HCT116 (cell line): ENCODE results near the gene NECTIN3. TPM values are rescaled to one million over a fixed set of nuclear protein-coding genes. Genes with fewer than 3 reads are reported as not detected.

Experiments used
- ATAC-seq: fragments of 200-7000 bp; cut with Tn5 transposase; 2 replicates; pipeline ENCODE4 v1.9.1; 2020; ENCODE audit warnings: mild to moderate bottlenecking, moderate library complexity
- BruUV-seq: library from RNA; stranded (reverse); fragments of 400-500 nt; replicated peaks from 2 replicates; lab custom pipeline; 2021; lab: Mats Ljungman, UMichigan
- CTCF ChIA-PET: fragments of 300-600 bp; sonication (Branson Sonifier 250); formaldehyde crosslinking; loops from one replicate; lab custom pipeline; 2021; ENCODE audit warnings: antibody characterized with exemption; lab: Charles Lee
- POLR2A ChIA-PET: fragments of 300-600, 350-600 bp; sonication (Branson Sonifier 250); formaldehyde crosslinking; loops from one replicate; lab custom pipeline; 2021; ENCODE audit warnings: antibody characterized with exemption; lab: Charles Lee
- RAD21 ChIA-PET, 2 experiments: fragments of 300-600 bp; sonication (Branson Sonifier 250); formaldehyde crosslinking; loops; one replicate each; lab custom pipeline; 2023; ENCODE audit warnings: low total read pairs in 2 of 2; ENCODE audit not compliant: uncharacterized antibody in 2 of 2, unreplicated experiment in 2 of 2, low non-redundant PET in 1 of 2; lab: Charles Lee
- DNase-seq: peaks from one replicate; pipeline ENCODE4 v3.0.0-alpha.2; 2010; ENCODE audit warnings: low read depth, low spot score
- H2AFZ ChIP-seq: fragments of 200-600 bp; shearing (Covaris generic), sonication (generic); 2 replicates; pipeline ENCODE4 v1.6.1; 2017; ENCODE audit warnings: low read depth, mixed run types, mixed read lengths, antibody characterized with exemption, low read length; ENCODE audit not compliant: poor library complexity, severe bottlenecking
- H3K27ac ChIP-seq: 2 replicates; pipeline ENCODE4 v1.5.1; 2012; ENCODE audit warnings: low read depth, low read length
- H3K27me3 ChIP-seq: fragments of 200-600 bp; sonication (generic); 2 replicates; pipeline ENCODE4 v1.6.1; 2016; ENCODE audit warnings: mixed run types, low read length, mixed read lengths; ENCODE audit not compliant: insufficient read depth
- H3K36me3 ChIP-seq, 2 experiments: fragments of 200-500 bp in 1 of 2; fragments of 200-600 bp in 1 of 2; sonication (Bioruptor generic) in 1 of 2; sonication (generic) in 1 of 2; 2 replicates each; pipeline versions ENCODE4 v1.5.1 to v1.6.1; 2014 to 2016; ENCODE audit warnings: low read length in 2 of 2, inconsistent platforms in 1 of 2, mixed read lengths in 1 of 2, mixed run types in 1 of 2; ENCODE audit not compliant: insufficient read depth in 2 of 2, control insufficient read depth in 1 of 2
- H3K4me1 ChIP-seq, 2 experiments: fragments of 200-600 bp in 1 of 2; sonication (generic) in 1 of 2; 2 replicates each; pipeline versions ENCODE4 v1.5.1 to v1.6.1; 2012 to 2017; ENCODE audit warnings: low read length in 2 of 2, inconsistent platforms in 1 of 2, mild to moderate bottlenecking in 1 of 2, mixed read lengths in 1 of 2, mixed run types in 1 of 2, moderate library complexity in 1 of 2; ENCODE audit not compliant: insufficient read depth in 2 of 2, control insufficient read depth in 1 of 2
- H3K4me2 ChIP-seq: fragments of 200-600 bp; sonication (generic); 2 replicates; pipeline ENCODE4 v1.6.1; 2017; ENCODE audit warnings: mixed run types, low read length, mixed read lengths
- H3K4me3 ChIP-seq, 2 experiments: fragments of 200-600 bp in 1 of 2; sonication (generic) in 1 of 2; replicated peaks in 1 of 2; 2 replicates each; pipeline ENCODE4 v1.5.1; 2011 to 2016; ENCODE audit warnings: low read length in 2 of 2, control low read depth in 1 of 2, low read depth in 1 of 2, mild to moderate bottlenecking in 1 of 2, mixed read lengths in 1 of 2, mixed run types in 1 of 2
- H3K79me2 ChIP-seq: fragments of 200-600 bp; sonication (generic); 2 replicates; pipeline ENCODE4 v1.6.1; 2017; ENCODE audit warnings: mild to moderate bottlenecking, mixed run types, low read length, moderate library complexity, mixed read lengths; ENCODE audit not compliant: insufficient read depth
- H3K9ac ChIP-seq: fragments of 200-600 bp; sonication (generic); 2 replicates; pipeline ENCODE4 v1.6.1; 2016; ENCODE audit warnings: low read length, mixed read lengths
- H3K9me2 ChIP-seq: fragments of 200-600 bp; sonication (generic), shearing (Covaris generic); 2 replicates; pipeline ENCODE4 v1.6.1; 2017; ENCODE audit warnings: mixed run types, mild to moderate bottlenecking, moderate library complexity; ENCODE audit not compliant: insufficient read depth
- H3K9me3 ChIP-seq, 2 experiments: fragments of 200-500 bp in 1 of 2; fragments of 200-600 bp in 1 of 2; sonication (Bioruptor generic) in 1 of 2; sonication (generic) in 1 of 2; 2 replicates each; pipeline ENCODE4 v1.6.1; 2014 to 2017; ENCODE audit warnings: low read length in 2 of 2, mixed read lengths in 2 of 2, inconsistent platforms in 1 of 2, low read depth in 1 of 2, mild to moderate bottlenecking in 1 of 2, mixed run types in 1 of 2, moderate library complexity in 1 of 2; ENCODE audit not compliant: control insufficient read depth in 1 of 2, insufficient read depth in 1 of 2
- H4K20me1 ChIP-seq: fragments of 200-600 bp; sonication (generic), shearing (Covaris generic); 2 replicates; pipeline ENCODE4 v1.6.1; 2017; ENCODE audit warnings: mixed run types, mild to moderate bottlenecking, moderate library complexity; ENCODE audit not compliant: insufficient read depth
- ATF3 ChIP-seq: IDR thresholded peaks from 2 replicates; pipeline ENCODE4 v1.6.1; 2012
- CBX3 ChIP-seq: IDR thresholded peaks from 2 replicates; pipeline ENCODE4 v1.6.1; 2012; ENCODE audit warnings: low read depth
- CEBPB ChIP-seq: IDR thresholded peaks from 2 replicates; pipeline ENCODE4 v1.6.1; 2012; ENCODE audit warnings: low read depth
- POLR2A ChIP-seq: IDR thresholded peaks from 2 replicates; pipeline ENCODE4 v1.7.0; 2011; ENCODE audit warnings: borderline replicate concordance; ENCODE audit not compliant: insufficient read depth, insufficient read length; ENCODE audit errors: extremely low read depth
- TCF7L2 ChIP-seq: IDR thresholded peaks from 2 replicates; pipeline ENCODE4 v1.7.0; 2011; ENCODE audit warnings: borderline replicate concordance, inconsistent platforms; ENCODE audit not compliant: insufficient read depth, insufficient read length; ENCODE audit errors: extremely low read depth
- YY1 ChIP-seq: IDR thresholded peaks from 2 replicates; pipeline ENCODE4 v1.6.1; 2011; ENCODE audit warnings: low read length, low read depth, moderate library complexity, mild to moderate bottlenecking; ENCODE audit not compliant: insufficient replicate concordance; ENCODE audit errors: extremely low read depth
- ZBTB33 ChIP-seq: IDR thresholded peaks from 2 replicates; pipeline ENCODE4 v1.6.1; 2011; ENCODE audit warnings: mild to moderate bottlenecking, low read length, moderate library complexity; ENCODE audit not compliant: insufficient replicate concordance; ENCODE audit errors: extremely low read depth
- ZFX ChIP-seq: fragments of 450-650 bp; IDR thresholded peaks from 2 replicates; pipeline ENCODE4 v1.6.1; 2017
- intact Hi-C: fragments of 100-400 bp; cut with micrococcal nuclease; formaldehyde crosslinking; loops from 2 replicates; pipeline ENCODE4 v1.10.0; 2022
- total RNA-seq: library from RNA; stranded (reverse); gene quantifications from one replicate; pipeline ENCODE4 v1.2.1, GENCODE V29; 2021; ENCODE audit not compliant: unreplicated experiment

The NECTIN3 gene
- total RNA-seq, 1 experiment from 2014 or later, result 93.6 TPM

- TF ChIP-seq ZBTB33 (no peak), YY1 (no peak), ATF3 (no peak)
These were observed 30.7 kb upstream of the NECTIN3 start (continued) for GRCh38 chr3:111040959-111041358.

DNA sequence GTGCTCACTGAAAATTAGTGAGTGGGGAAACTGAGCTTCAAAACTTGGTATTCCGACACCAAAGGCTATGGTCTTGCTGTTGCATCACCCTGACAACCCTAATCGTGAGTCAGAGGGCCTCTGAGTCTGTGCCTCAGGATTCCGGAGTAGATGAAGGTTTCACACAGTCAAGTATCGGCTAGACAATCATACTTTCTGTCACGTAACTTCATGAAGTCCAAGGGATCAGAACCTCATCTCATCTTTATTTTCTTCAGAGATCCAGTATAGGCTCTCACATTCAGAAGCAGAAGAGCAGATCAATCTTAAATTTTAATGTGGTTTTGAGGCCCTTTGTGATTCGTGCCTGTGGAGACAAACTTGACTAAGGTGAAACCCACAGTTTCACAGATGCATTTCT lies 26.1 kb upstream of the NECTIN3 start:
- Histone ChIP-seq H2AFZ (no peak overlapping the region), H3K36me3 (no peaks in the 10 kb centered on the region), H3K4me3 (no peak overlapping the region), H3K4me2 (no peak overlapping the region), H3K9ac (no peak overlapping the region), H3K79me2 (no peaks in the 10 kb centered on the region), H4K20me1 (no peaks in the 10 kb centered on the region), H3K27ac (no peak overlapping the region), H3K9me3 (no peaks in the 10 kb centered on the region), H3K9me2 (no peaks in the 10 kb centered on the region), H3K27me3 (no peaks in the 10 kb centered on the region), H3K4me1 (no peaks in the 10 kb centered on the region)
- ChIA-PET RAD21 (no interaction called here), CTCF (no interaction called here), POLR2A (no interaction called here)
- intact Hi-C loops, result no loop called here
- TF ChIP-seq TCF7L2 (no peak), YY1 (no peak), ZBTB33 (no peak), ATF3 (no peak; the same call in 1 of the 2 replicates), ZFX (no peak), CBX3 (no peak), CEBPB (peak; percentile 53; the same call in 1 of the 2 replicates), POLR2A (no peak)
- DNase-seq (no peak), ATAC-seq (no peak)
- BruUV-seq, result no TSS peak
